ENCODE measurements around the gene TPD52L1. TPM values are rescaled to one million over a fixed set of nuclear protein-coding genes. Genes with fewer than 3 reads are reported as not detected.

Gene TPD52L1
- total RNA-seq, 1 donor = 35.5 TPM

GRCh38 chr6:125294925-125295324 lies 141.4 kb downstream of the TPD52L1 start:
- Histone ChIP-seq H3K4me1 (ENCODE audit: insufficient read depth, low read length) (peaks cover 13% of the 10 kb centered on the region), H3K9me3 (ENCODE audit: low read depth, low read length) (no peaks in the 10 kb centered on the region), H3K36me3 (ENCODE audit: insufficient read depth, low read length) (peaks cover 76% of the 10 kb centered on the region), H3K27ac (ENCODE audit: low read depth, low read length) (no peak overlapping the region), H2AFZ (ENCODE audit: low read length) (no peak overlapping the region), H3K4me3 (ENCODE audit: insufficient read depth, low read length) (no peak overlapping the region), H3K4me2 (ENCODE audit: insufficient read depth, low read length) (no peak overlapping the region), H3K79me2 (ENCODE audit: insufficient read depth, low read length) (peaks cover 29% of the 10 kb centered on the region), H3K27me3 (ENCODE audit: insufficient read depth, low read length) (no peaks in the 10 kb centered on the region), H4K20me1 (ENCODE audit: insufficient read depth, low read length) (no peaks in the 10 kb centered on the region)
- DNase-seq (ENCODE audit: insufficient read length, low spot score, missing footprints) = no peak
- TF ChIP-seq CTCF (IDR thresholded peaks at IDR 0.05; ENCODE audit: extremely low read depth, low read depth, low read length) = no peak

- Histone ChIP-seq H3K27me3 (ENCODE audit: insufficient read depth, low read length) (no peaks in the 10 kb centered on the region), H3K4me2 (ENCODE audit: insufficient read depth, low read length) (no peak overlapping the region), H3K9me3 (ENCODE audit: low read depth, low read length) (no peaks in the 10 kb centered on the region), H3K27ac (ENCODE audit: low read depth, low read length) (no peak overlapping the region), H3K36me3 (ENCODE audit: insufficient read depth, low read length) (peaks cover 65% of the 10 kb centered on the region), H3K4me1 (ENCODE audit: insufficient read depth, low read length) (peaks cover 23% of the 10 kb centered on the region), H4K20me1 (ENCODE audit: insufficient read depth, low read length) (no peaks in the 10 kb centered on the region), H2AFZ (ENCODE audit: low read length) (no peak overlapping the region), H3K4me3 (ENCODE audit: insufficient read depth, low read length) (no peak overlapping the region), H3K79me2 (ENCODE audit: insufficient read depth, low read length) (peaks cover 38% of the 10 kb centered on the region)
- no peak for DNase-seq (ENCODE audit: insufficient read length, low spot score, missing footprints)
- TF ChIP-seq CTCF (IDR thresholded peaks at IDR 0.05; ENCODE audit: extremely low read depth, low read depth, low read length) = no peak
These were observed 142.9 kb downstream of the TPD52L1 start for GRCh38 chr6:125296471-125296870.

GRCh38 chr6:125299257-125299656 lies 145.7 kb downstream of the TPD52L1 start:
- no peaks in the 10 kb centered on the region for H3K9me3 ChIP-seq (ENCODE audit: low read depth, low read length)
- no peak overlapping the region for H3K4me3 ChIP-seq (ENCODE audit: insufficient read depth, low read length)
- peaks cover 38% of the 10 kb centered on the region for H3K79me2 ChIP-seq (ENCODE audit: insufficient read depth, low read length)
- no peak for DNase-seq (ENCODE audit: insufficient read length, low spot score, missing footprints)
- TF ChIP-seq CTCF (IDR thresholded peaks at IDR 0.05; ENCODE audit: extremely low read depth, low read depth, low read length) = no peak
- no peaks in the 10 kb centered on the region for H4K20me1 ChIP-seq (ENCODE audit: insufficient read depth, low read length)
- H2AFZ ChIP-seq (ENCODE audit: low read length) = no peak overlapping the region
- peaks cover 48% of the 10 kb centered on the region for H3K36me3 ChIP-seq (ENCODE audit: insufficient read depth, low read length)
- no peaks in the 10 kb centered on the region for H3K27me3 ChIP-seq (ENCODE audit: insufficient read depth, low read length)
- no peak overlapping the region for H3K27ac ChIP-seq (ENCODE audit: low read depth, low read length)
- no peak overlapping the region for H3K4me2 ChIP-seq (ENCODE audit: insufficient read depth, low read length)
- H3K4me1 ChIP-seq (ENCODE audit: insufficient read depth, low read length) = peaks cover 23% of the 10 kb centered on the region

GRCh38 chr6:125300992-125301434 lies 147.4 kb downstream of the TPD52L1 start:
- TF ChIP-seq CTCF (IDR thresholded peaks at IDR 0.05; ENCODE audit: extremely low read depth, low read depth, low read length) = no peak
- peak; percentile 81 for DNase-seq (ENCODE audit: insufficient read length, low spot score, missing footprints)
- H3K4me1 ChIP-seq (ENCODE audit: insufficient read depth, low read length) = peaks cover 23% of the 10 kb centered on the region

More at GRCh38 chr6:125300992-125301434, 147.4 kb downstream of the TPD52L1 start:
- Histone ChIP-seq H3K9me3 (ENCODE audit: low read depth, low read length) (no peaks in the 10 kb centered on the region), H2AFZ (ENCODE audit: low read length) (peak overlapping the region; percentile 94), H3K36me3 (ENCODE audit: insufficient read depth, low read length) (peaks cover 40% of the 10 kb centered on the region), H3K27me3 (ENCODE audit: insufficient read depth, low read length) (no peaks in the 10 kb centered on the region), H3K4me2 (ENCODE audit: insufficient read depth, low read length) (peak overlapping the region; percentile 99), H3K27ac (ENCODE audit: low read depth, low read length) (peak overlapping the region; percentile 72), H3K4me3 (ENCODE audit: insufficient read depth, low read length) (peak overlapping the region; percentile 89), H4K20me1 (ENCODE audit: insufficient read depth, low read length) (no peaks in the 10 kb centered on the region), H3K79me2 (ENCODE audit: insufficient read depth, low read length) (peaks cover 35% of the 10 kb centered on the region)
